ENCODE data around the gene RYR1. TPM values are rescaled to one million over a fixed set of nuclear protein-coding genes. Genes with fewer than 3 reads are reported as not detected.

Gene RYR1
- total RNA-seq = 10 to 100 TPM; 13.2 to 41.5 TPM

- peak; percentile 73 for ATAC-seq (replicated peaks)
- H3K9me3 Mint-ChIP-seq = no peaks in the 10 kb centered on the region
- H3K36me3 Mint-ChIP-seq (ENCODE audit: low read depth) = peaks cover 16% of the 10 kb centered on the region
- H3K4me1 Mint-ChIP-seq = peaks cover 26% of the 10 kb centered on the region
- H3K27me3 Mint-ChIP-seq = peaks cover 13% of the 10 kb centered on the region
- H3K27ac Mint-ChIP-seq = peak within 1 kb of the TSS; percentile 76
- peak within 1 kb of the TSS; percentile 75 for H3K4me3 Mint-ChIP-seq
These were observed at the start of gene RYR1 for GRCh38 chr19:38433268-38433733. Gene RYR1 (plus strand): TSS chr19:38433691. CDS start chr19:38433830, 139 bp downstream.

DNA sequence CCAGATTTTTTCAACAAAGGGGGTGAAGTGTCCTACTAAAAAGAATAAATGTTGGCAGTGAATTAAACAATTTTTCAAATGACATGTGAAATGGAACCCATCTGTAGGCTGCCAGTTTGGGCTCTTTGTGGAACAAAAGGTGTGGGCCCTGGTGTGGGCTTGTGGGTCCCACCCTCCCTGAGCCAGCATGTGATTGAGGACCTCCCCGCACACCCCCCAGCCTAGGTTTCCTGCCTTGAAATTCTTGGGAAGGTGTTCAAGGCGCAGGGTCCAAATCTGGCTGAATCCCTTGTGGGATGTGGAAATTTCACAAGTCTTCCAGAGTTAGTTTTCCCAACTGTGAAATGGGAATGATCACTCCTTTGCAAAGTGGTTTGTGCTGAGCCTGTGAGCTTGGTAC is 49.7 kb upstream of the RYR1 start:
- no peak overlapping the region for H3K4me3 Mint-ChIP-seq
- H3K27me3 Mint-ChIP-seq = peaks cover 3% of the 10 kb centered on the region
- H3K9me3 Mint-ChIP-seq = no peaks in the 10 kb centered on the region
- H3K27ac Mint-ChIP-seq = no peak overlapping the region
- no peak for ATAC-seq (replicated peaks)
- H3K36me3 Mint-ChIP-seq (ENCODE audit: low read depth) = peaks cover 79% of the 10 kb centered on the region
- H3K4me1 Mint-ChIP-seq = peaks cover 18% of the 10 kb centered on the region

DNA sequence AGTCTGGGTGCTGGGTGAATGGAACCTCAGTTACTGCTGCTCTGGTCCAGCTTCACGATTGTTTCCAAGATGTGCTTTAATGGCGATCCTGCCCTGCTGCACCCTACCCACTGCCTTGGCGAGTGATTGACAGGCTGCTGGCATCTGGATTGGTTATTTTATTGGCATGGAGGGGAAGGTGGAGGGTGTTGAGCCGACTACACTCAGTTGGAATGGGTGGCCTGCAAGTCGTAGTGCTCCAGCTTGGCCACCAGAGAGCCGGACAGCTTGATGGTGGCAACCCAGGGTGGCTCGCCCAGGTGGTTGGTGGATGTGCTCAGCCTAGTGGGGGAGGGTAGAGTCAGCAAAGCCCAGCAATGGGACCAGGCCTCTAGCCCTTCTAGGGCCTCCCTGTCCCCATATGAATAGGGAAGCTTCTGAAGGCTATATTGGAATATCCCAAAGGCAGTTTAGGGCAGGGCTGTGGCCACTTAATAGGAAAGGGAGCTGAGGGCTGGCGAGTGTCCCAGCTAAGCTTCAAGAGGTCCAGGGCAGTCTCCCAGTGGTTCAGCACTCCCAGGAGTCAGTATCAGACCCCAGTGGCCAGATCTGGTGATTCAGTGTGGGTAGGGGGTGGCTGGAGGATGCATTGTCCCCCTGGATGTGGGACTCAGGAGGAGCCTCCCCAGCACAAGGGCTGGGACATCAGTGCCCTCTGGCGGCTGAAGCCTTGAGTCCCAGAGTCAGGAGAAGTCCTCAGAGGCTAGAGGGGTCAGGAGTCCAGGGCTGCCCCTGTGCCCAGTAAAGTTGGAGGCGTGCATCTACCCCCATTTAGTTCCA is 49.1 kb upstream of the RYR1 start:
- Mint-ChIP-seq H3K27me3 (peaks cover 3% of the 10 kb centered on the region), H3K4me1 (peaks cover 20% of the 10 kb centered on the region)

DNA sequence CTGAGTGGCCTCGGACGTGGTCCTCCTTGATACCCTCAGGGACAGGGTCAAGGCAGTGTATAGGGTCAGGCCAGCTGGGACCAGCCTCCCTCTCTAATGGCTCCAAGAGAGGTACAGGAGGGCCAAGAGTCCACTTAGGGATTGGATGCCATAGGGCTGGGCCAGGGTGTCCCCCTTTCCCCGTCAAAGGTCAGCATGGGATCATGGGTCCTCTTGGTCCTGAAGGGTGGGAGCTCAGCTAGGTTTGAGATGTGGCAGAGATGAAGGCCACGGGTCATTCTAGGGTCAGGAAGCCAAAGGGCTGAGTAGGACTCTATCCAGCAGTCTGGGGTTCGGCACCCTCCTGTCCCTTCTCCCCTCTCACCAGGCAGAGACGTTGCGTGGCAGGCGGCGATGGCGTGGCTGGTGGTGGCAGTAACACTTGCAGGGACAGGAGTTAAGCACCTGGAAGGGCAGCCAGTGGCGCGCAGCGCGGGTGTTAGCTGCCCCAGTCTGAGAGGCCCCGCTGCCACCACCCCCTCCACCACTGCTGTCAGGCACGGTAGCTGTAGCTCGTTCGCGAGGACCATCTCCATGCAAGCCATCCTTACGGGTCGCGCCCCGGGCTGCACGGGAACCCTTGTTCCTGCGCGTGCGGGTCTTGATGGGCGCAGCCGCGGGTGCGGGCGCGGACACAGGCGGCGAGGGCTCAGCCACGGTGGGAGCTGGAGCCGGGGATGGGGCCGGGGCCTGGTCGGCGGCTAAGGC is 48.3 kb upstream of the RYR1 start:
- H3K4me1 Mint-ChIP-seq = peaks cover 28% of the 10 kb centered on the region
- H3K4me3 Mint-ChIP-seq = peak overlapping the region; percentile 33
- peaks cover 64% of the 10 kb centered on the region for H3K36me3 Mint-ChIP-seq (ENCODE audit: low read depth)
- no peak for ATAC-seq (replicated peaks)
- H3K27me3 Mint-ChIP-seq = peaks cover 7% of the 10 kb centered on the region
- H3K27ac Mint-ChIP-seq = no peak overlapping the region
- no peaks in the 10 kb centered on the region for H3K9me3 Mint-ChIP-seq

More for the DNA sequence above, 49.1 kb upstream of the RYR1 start:
- Mint-ChIP-seq H3K36me3 (ENCODE audit: low read depth) (peaks cover 72% of the 10 kb centered on the region), H3K9me3 (no peaks in the 10 kb centered on the region), H3K27ac (no peak overlapping the region), H3K4me3 (peak overlapping the region; percentile 33)
- ATAC-seq (replicated peaks) = no peak

- Mint-ChIP-seq H3K4me1 (peaks cover 31% of the 10 kb centered on the region), H3K9me3 (no peaks in the 10 kb centered on the region), H3K27ac (no peak overlapping the region), H3K4me3 (no peak overlapping the region), H3K36me3 (ENCODE audit: low read depth) (peaks cover 58% of the 10 kb centered on the region), H3K27me3 (peaks cover 7% of the 10 kb centered on the region)
- ATAC-seq (replicated peaks) = no peak
These were observed 47.7 kb upstream of the RYR1 start for GRCh38 chr19:38385804-38386257.

- peaks cover 7% of the 10 kb centered on the region for H3K27me3 Mint-ChIP-seq
- peaks cover 32% of the 10 kb centered on the region for H3K4me1 Mint-ChIP-seq
- no peak overlapping the region for H3K27ac Mint-ChIP-seq
- no peak for ATAC-seq (replicated peaks)
- no peak overlapping the region for H3K4me3 Mint-ChIP-seq
- peaks cover 52% of the 10 kb centered on the region for H3K36me3 Mint-ChIP-seq (ENCODE audit: low read depth)
- H3K9me3 Mint-ChIP-seq = no peaks in the 10 kb centered on the region
These were observed 47.1 kb upstream of the RYR1 start for GRCh38 chr19:38386300-38386970.

DNA sequence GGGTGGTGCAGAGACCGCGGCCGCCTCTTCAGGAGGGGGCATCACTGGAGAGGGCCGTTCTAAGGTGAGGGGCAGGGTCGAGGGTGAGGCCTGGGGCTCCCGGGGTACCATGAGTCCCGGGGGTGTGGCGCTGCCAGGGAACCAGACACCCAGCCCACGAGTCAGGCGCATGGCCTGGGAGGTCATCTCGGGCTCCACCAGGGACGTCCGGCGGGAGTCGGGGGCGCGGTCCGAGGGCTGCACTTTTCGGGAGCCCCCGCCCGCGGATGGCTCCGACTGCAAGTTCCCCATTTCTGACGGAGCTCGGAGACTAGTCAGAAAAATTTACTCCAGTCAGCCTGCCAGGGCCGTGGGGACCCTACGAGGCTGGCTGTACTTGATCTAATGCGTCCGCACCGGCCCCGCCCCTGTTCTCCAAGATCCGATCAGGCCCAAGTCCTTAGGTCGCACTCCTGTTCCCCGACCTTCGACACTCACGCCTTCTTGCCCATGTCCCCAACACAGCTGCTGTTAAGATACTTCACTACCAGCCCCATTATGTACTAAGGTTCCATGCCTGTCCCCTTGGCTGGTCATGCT is 46.4 kb upstream of the RYR1 start:
- Mint-ChIP-seq H3K9me3 (no peaks in the 10 kb centered on the region), H3K36me3 (ENCODE audit: low read depth) (peaks cover 45% of the 10 kb centered on the region), H3K27me3 (peaks cover 7% of the 10 kb centered on the region), H3K4me1 (peaks cover 32% of the 10 kb centered on the region), H3K27ac (peak overlapping the region; percentile 88), H3K4me3 (peak overlapping the region; percentile 96)
- ATAC-seq (replicated peaks) = no peak

GRCh38 chr19:38387550-38388348 is 45.7 kb upstream of the RYR1 start, which contains the start of gene GGN:
Gene GGN (minus strand): TSS chr19:38388034. CDS start chr19:38387261, 773 bp downstream.
- H3K27me3 Mint-ChIP-seq = peaks cover 7% of the 10 kb centered on the region

GRCh38 chr19:38388349-38389100 is 45.0 kb upstream of the RYR1 start, which contains the start of gene SPRED3:
Gene SPRED3 (plus strand): TSS chr19:38388697. CDS start chr19:38390303, 1,606 bp downstream.
- Mint-ChIP-seq H3K9me3 (no peaks in the 10 kb centered on the region), H3K27ac (peak within 1 kb of the TSS; percentile 88), H3K4me3 (peak within 1 kb of the TSS; percentile 96), H3K4me1 (peaks cover 38% of the 10 kb centered on the region), H3K27me3 (peaks cover 7% of the 10 kb centered on the region), H3K36me3 (ENCODE audit: low read depth) (peaks cover 36% of the 10 kb centered on the region)
- peak; percentile 5 for ATAC-seq (replicated peaks)

More at GRCh38 chr19:38387550-38388348, 45.7 kb upstream of the RYR1 start, which contains the start of gene GGN:
- peaks cover 36% of the 10 kb centered on the region for H3K4me1 Mint-ChIP-seq
- peak; percentile 75 for ATAC-seq (replicated peaks)
- peak within 1 kb of the TSS; percentile 96 for H3K4me3 Mint-ChIP-seq
- peaks cover 42% of the 10 kb centered on the region for H3K36me3 Mint-ChIP-seq (ENCODE audit: low read depth)
- peak within 1 kb of the TSS; percentile 88 for H3K27ac Mint-ChIP-seq
- no peaks in the 10 kb centered on the region for H3K9me3 Mint-ChIP-seq

DNA sequence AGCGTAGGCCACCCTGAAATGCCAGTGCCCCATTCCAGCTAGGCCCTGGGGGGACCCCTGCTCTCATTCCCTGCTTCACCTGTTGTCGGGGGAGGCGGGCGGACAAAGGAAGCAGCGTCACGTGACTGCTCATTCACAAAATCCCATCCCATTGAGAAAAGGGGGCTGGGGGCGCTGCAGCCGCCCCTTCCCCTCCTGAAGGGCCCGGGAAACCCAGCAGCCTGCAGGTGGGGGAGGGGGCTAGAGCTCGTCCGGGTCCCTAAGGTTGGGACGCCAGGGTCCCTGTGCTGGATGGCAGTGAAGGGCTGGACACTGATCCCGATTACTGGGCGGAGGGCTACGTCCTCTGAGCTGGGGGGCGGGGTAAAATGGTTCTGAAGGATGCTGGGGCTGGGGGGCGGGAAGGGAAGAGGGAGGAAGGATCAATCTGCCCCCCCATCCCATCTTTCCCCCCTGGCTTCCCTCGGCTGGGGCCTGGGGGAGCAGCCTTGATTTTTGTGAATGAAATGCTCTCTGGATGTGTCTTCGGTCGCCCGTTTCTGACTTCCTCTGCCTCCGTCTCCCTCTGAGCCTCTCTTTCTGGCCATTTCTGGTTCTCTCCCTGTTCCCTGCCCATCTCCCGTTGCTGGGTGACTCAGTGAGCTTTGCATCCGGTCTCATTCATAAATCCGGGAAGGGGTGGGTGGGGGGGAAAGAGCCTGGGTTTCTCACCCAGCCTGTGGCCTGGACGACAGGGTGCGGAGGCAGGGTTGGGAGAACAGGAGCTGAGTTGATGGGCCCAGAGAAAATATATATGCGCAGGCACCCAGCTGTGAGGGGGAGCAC is 44.2 kb upstream of the RYR1 start:
- Mint-ChIP-seq H3K27me3 (peaks cover 7% of the 10 kb centered on the region), H3K9me3 (no peaks in the 10 kb centered on the region), H3K4me1 (peaks cover 43% of the 10 kb centered on the region), H3K27ac (peak overlapping the region; percentile 74), H3K36me3 (ENCODE audit: low read depth) (peaks cover 34% of the 10 kb centered on the region), H3K4me3 (peak overlapping the region; percentile 96)
- ATAC-seq (replicated peaks) = peak; percentile 8

GRCh38 chr19:38389957-38390924 is 43.2 kb upstream of the RYR1 start:
- peak overlapping the region; percentile 96 for H3K4me3 Mint-ChIP-seq
- H3K27me3 Mint-ChIP-seq = peaks cover 7% of the 10 kb centered on the region
- peaks cover 32% of the 10 kb centered on the region for H3K36me3 Mint-ChIP-seq (ENCODE audit: low read depth)

More at GRCh38 chr19:38389957-38390924, 43.2 kb upstream of the RYR1 start:
- H3K4me1 Mint-ChIP-seq = peaks cover 37% of the 10 kb centered on the region
- H3K27ac Mint-ChIP-seq = peak overlapping the region; percentile 74
- H3K9me3 Mint-ChIP-seq = no peaks in the 10 kb centered on the region
- no peak for ATAC-seq (replicated peaks)

All from activated T-helper 17 cell treated with anti-CD3 and anti-CD28 coated beads, Interleukin-2, amount 50 U/mL, for 72 hours (primary cell).